Spleen (tissue), 7 donors: ENCODE measurements around the gene CLASRP.

ENCODE experiments used
- POLR2A ChIP-seq, 3 donors: fragments of 450-650 bp; IDR thresholded peaks; one replicate each; pipeline ENCODE4 v1.5.1; 2017; ENCODE audit warnings: antibody characterized with exemption in 3 of 3, mild to moderate bottlenecking in 1 of 3
- POLR2AphosphoS5 ChIP-seq, 3 donors: sonication (generic); formaldehyde crosslinking; IDR thresholded peaks; one replicate each; pipeline ENCODE4 v1.5.1; 2017; ENCODE audit warnings: antibody characterized with exemption in 3 of 3
- TF ChIP-seq, protein P1 (sequence below), 11 experiments: fragments of 200-600 bp in 7 of 11; fragments of 450-650 bp in 4 of 11; sonication (generic) in 4 of 11; IDR thresholded peaks in 8 of 11; conservative IDR thresholded peaks in 3 of 11; 1 replicate in 7 of 11; 2 replicates in 4 of 11; pipeline versions ENCODE4 v1.4.0 to v1.8.0; 2016 to 2021; ENCODE audit warnings: antibody characterized with exemption in 11 of 11, inconsistent platforms in 4 of 11, mild to moderate bottlenecking in 1 of 11
- donor health status: DM: no; HTN: no; CAD: no; lungs with moderate emphysema.
- donor health status: DM: no; HTN: no; CAD: no.
- donor health status: DM: no; HTN: no; CAD: no.

GRCh38 chr19:45100201-45100600, 61.4 kb downstream of the CLASRP start:
- TF ChIP-seq, protein P1, sequence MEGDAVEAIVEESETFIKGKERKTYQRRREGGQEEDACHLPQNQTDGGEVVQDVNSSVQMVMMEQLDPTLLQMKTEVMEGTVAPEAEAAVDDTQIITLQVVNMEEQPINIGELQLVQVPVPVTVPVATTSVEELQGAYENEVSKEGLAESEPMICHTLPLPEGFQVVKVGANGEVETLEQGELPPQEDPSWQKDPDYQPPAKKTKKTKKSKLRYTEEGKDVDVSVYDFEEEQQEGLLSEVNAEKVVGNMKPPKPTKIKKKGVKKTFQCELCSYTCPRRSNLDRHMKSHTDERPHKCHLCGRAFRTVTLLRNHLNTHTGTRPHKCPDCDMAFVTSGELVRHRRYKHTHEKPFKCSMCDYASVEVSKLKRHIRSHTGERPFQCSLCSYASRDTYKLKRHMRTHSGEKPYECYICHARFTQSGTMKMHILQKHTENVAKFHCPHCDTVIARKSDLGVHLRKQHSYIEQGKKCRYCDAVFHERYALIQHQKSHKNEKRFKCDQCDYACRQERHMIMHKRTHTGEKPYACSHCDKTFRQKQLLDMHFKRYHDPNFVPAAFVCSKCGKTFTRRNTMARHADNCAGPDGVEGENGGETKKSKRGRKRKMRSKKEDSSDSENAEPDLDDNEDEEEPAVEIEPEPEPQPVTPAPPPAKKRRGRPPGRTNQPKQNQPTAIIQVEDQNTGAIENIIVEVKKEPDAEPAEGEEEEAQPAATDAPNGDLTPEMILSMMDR (IDR thresholded peaks at IDR 0.05 in 8 of 11, conservative IDR thresholded peaks at IDR 0.05 in 3 of 11) = no peak
- TF ChIP-seq POLR2AphosphoS5 (IDR thresholded peaks at IDR 0.05) (no peak), POLR2A (IDR thresholded peaks at IDR 0.05) (no peak)
